Activated naive CD4-positive, alpha-beta T cell treated with anti-CD3 and anti-CD28 coated beads, Interleukin-2, amount 10 ng/mL, durations not matched to agents 5 hours and 36 hours (primary cell): ENCODE measurements around the gene HLA-DRB1. TPM values are rescaled to one million over a fixed set of nuclear protein-coding genes. Genes with fewer than 3 reads are reported as not detected.

Experiments used
- total RNA-seq, 2 experiments: library from RNA; stranded (reverse); gene quantifications; one replicate each; pipeline ENCODE4 v1.2.3, GENCODE V29; 2021

HLA-DRB1 gene
- total RNA-seq = 10 to 100 TPM; 36.3 to 37.0 TPM

DNA sequence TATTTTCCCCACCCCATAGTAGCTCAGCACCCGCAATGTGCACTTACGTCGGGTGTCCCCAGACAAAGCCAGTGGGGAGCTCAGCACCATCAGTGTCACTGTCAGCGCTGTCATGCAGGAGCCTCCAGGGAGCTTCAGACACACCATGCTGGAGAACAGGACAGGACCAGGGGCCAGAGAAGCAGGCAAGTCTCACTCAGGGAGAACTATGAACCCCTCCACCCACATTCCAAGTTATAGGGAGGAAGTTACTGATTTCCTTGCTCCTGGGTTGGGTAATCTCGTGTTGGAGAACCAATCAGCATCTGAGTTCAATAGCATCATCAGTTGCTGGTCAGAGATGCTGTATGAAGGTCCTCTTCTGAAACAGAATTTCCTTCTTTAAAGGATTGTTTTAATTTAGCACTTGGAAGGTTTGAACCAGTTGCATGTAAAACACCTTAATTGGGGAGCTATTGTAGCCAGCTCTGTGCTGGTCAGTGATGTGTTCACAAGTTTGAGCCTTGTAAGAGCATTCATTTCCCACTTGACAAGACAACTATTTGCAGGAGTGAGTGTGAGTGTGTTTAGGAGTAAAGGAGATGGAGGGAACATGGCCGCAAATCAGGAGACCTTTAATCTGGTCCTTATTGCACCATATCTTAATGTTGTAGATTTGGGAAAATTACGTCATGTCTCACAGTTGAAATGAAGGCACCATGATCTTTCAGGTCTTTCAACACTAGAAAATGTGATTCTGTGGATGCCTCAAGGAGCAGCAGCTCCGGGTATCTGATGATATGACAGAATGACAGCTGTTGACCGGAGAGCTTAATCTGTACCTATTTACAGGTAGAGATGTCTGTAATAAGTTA is at the start of gene HLA-DRB1:
TSS of gene HLA-DRB1 (minus strand) at position 253 of the 854 bp plus-strand sequence. CDS start at position 147, 106 bp downstream.

DNA sequence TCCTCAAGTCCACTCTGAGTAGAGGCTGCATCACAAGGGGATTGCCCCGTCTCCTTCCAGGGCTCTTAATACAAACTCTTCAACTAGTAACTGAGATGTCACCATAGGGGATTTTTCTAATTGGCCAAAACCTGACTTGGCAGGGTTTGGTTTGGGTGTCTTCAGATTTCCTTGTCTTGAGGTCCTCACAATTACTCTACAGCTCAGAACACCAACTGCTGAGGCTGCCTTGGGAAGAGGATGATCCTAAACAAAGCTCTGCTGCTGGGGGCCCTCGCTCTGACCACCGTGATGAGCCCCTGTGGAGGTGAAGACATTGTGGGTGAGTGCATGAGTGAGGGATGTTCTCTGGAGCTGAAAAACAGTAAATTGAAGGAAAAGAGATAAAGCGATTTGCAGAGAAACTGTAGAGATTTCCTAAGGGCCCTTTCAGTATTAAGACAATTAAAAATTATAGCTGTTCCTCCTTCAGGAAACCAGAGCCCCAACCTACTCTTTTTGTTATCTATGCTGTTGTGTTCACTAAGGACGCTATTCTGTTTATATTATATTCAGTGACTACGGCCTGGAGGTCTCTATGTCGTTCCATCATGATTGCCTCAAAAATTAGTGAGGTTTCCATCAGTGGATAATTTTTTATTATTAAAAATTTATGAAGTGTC is 47.7 kb upstream of the HLA-DRB1 start, which contains the start of gene HLA-DQA1:
TSS of gene HLA-DQA1 (plus strand) at position 188 of the 662 bp plus-strand sequence. CDS start at position 241, 53 bp downstream.

DNA sequence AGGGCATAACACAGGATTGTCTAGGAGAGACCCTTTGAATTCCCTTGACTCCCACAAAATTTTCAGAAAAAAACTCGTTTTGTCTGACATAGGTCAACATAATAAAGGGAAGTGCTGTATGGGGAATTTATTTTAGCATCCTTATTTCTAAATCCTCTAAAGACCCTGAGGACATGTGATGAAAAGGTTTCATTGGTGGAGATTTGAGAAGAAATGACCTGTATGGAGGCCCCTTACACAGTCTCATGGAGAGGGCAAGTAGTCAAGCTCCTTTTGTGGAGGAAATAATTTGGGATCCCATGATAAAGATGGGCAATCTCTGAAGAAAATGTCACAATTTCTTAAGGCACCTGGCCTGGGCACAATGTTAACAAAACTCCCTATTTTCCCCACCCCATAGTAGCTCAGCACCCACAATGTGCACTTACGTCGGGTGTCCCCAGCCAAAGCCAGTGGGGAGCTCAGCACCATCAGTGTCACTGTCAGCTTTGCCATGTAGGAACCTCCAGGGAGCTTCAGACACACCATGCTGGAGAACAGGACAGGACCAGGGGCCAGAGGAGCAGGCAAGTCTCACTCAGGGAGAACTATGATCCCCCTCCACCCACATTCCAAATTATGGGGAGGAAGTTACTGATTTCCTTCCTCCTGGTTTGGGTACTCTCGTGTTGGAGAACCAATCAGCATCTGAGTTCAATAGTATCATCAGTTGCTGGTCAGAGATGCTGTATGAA is 59.8 kb downstream of the HLA-DRB1 start, which contains the start of gene HLA-DRB5:
TSS of gene HLA-DRB5 (minus strand) at position 591 of the 734 bp plus-strand sequence. CDS start at position 528, 63 bp downstream.

Other genes with a start within 250 kb of the HLA-DRB1 start
- not detected for gene TSBP1, start 217.9 kb downstream of the HLA-DRB1 start, total RNA-seq
- not detected for gene BTNL2, start 182.7 kb downstream of the HLA-DRB1 start, total RNA-seq
- 10 to 100 TPM; 51.2 to 58.1 TPM for gene HLA-DRA, start 150.0 kb downstream of the HLA-DRB1 start, total RNA-seq
- 1 to 10 TPM; 2.9 to 3.7 TPM for gene HLA-DRB5, start 59.6 kb downstream of the HLA-DRB1 start, total RNA-seq
- gene HLA-DQA1, start 47.6 kb upstream of the HLA-DRB1 start, total RNA-seq = 1 to 10 TPM; 6.1 to 8.8 TPM
- gene HLA-DQB1, start 76.8 kb upstream of the HLA-DRB1 start, total RNA-seq = 10 to 100 TPM; 40.9 to 45.0 TPM
- not detected for gene HLA-DQA2, start 151.5 kb upstream of the HLA-DRB1 start, total RNA-seq
- gene HLA-DQB2, start 173.7 kb upstream of the HLA-DRB1 start, total RNA-seq = not detected
- 1 to 10 TPM; 1.4 to 2.2 TPM for gene HLA-DOB, start 227.2 kb upstream of the HLA-DRB1 start, total RNA-seq
- 100 to 1,000 TPM; 170 TPM for gene TAP2, start 248.9 kb upstream of the HLA-DRB1 start, total RNA-seq